ENCODE results near the gene HSD3B7.

HSD3B7 gene

GRCh38 chr16:30983898-30984610 lies 953 bp upstream of the HSD3B7 start:
- no peak for DNase-seq

- DNase-seq, result no peak
These were observed 558 bp downstream of the HSD3B7 start for GRCh38 chr16:30985401-30986128.

- DNase-seq, result no peak
These were observed 1.4 kb downstream of the HSD3B7 start for GRCh38 chr16:30986129-30986991.

GRCh38 chr16:30987581-30988190 lies 2.7 kb downstream of the HSD3B7 start:
- DNase-seq, result no peak

GRCh38 chr16:30989469-30990047 lies 4.6 kb downstream of the HSD3B7 start:
- DNase-seq, result no peak

- DNase-seq, result no peak
These were observed 5.1 kb downstream of the HSD3B7 start for GRCh38 chr16:30990105-30990504.

GRCh38 chr16:30991052-30991451 lies 6.0 kb downstream of the HSD3B7 start:
- DNase-seq, result no peak

GRCh38 chr16:30992276-30992780 lies 7.3 kb downstream of the HSD3B7 start:
- no peak for DNase-seq

- no peak for DNase-seq
These were observed 8.2 kb downstream of the HSD3B7 start for GRCh38 chr16:30992931-30993816.

GRCh38 chr16:30995927-30996323 lies 10.9 kb downstream of the HSD3B7 start:
- DNase-seq, result no peak

GRCh38 chr16:30996324-30996984 lies 11.4 kb downstream of the HSD3B7 start:
- DNase-seq, result no peak

- no peak for DNase-seq
These were observed 12.1 kb downstream of the HSD3B7 start for GRCh38 chr16:30996985-30997724.

GRCh38 chr16:30997725-30998711 lies 13.0 kb downstream of the HSD3B7 start:
- DNase-seq, result no peak

GRCh38 chr16:30998852-30999761 lies 14.1 kb downstream of the HSD3B7 start:
- no peak for DNase-seq

GRCh38 chr16:31000671-31001382 lies 15.8 kb downstream of the HSD3B7 start:
- no peak for DNase-seq

- no peak for DNase-seq
These were observed 16.7 kb downstream of the HSD3B7 start for GRCh38 chr16:31001507-31002249.

All from NCI-H1092 treated with DMSO at 0.1 percent for 48 hours (cell line).